H54 (cell line): Measurements from ENCODE around the gene LRP3.

Source experiments
- DNase-seq: peaks from one replicate; pipeline ENCODE4 v3.0.0; 2011; ENCODE audit warnings: low spot score, mixed read lengths; ENCODE audit not compliant: insufficient read length
- FAIRE-seq: peaks from 3 replicates; lab custom pipeline; 2011; peaks lifted over from hg19 to GRCh38; lab: Jason Lieb, UNC
- POLR2A ChIP-seq: IDR thresholded peaks from 2 replicates; pipeline ENCODE4 v1.6.1; 2011; ENCODE audit warnings: low read depth, mild to moderate bottlenecking, low read length

LRP3 gene

GRCh38 chr19:33192010-33192409 is 2.1 kb upstream of the LRP3 start:
- DNase-seq (no peak), FAIRE-seq (no peak)
- TF ChIP-seq POLR2A = no peak

GRCh38 chr19:33193269-33193864 is 763 bp upstream of the LRP3 start:
- DNase-seq = no peak
- FAIRE-seq = no peak
- no peak for TF ChIP-seq POLR2A

- DNase-seq = no peak
- TF ChIP-seq POLR2A = no peak
- FAIRE-seq = no peak
Measured at GRCh38 chr19:33194532-33194885, 379 bp downstream of the LRP3 start.

GRCh38 chr19:33194886-33195644 is 935 bp downstream of the LRP3 start:
- FAIRE-seq (no peak), DNase-seq (no peak)

GRCh38 chr19:33195645-33196347 is 1.7 kb downstream of the LRP3 start:
- DNase-seq (no peak), FAIRE-seq (no peak)
- no peak for TF ChIP-seq POLR2A

More at GRCh38 chr19:33194886-33195644, 935 bp downstream of the LRP3 start:
- TF ChIP-seq POLR2A = no peak

- FAIRE-seq = no peak
Measured at GRCh38 chr19:33196446-33197193, 2.5 kb downstream of the LRP3 start.

GRCh38 chr19:33197591-33198000 is 3.5 kb downstream of the LRP3 start:
- no peak for DNase-seq
- no peak for FAIRE-seq
- no peak for TF ChIP-seq POLR2A

More at GRCh38 chr19:33196446-33197193, 2.5 kb downstream of the LRP3 start:
- TF ChIP-seq POLR2A = no peak
- no peak for DNase-seq

GRCh38 chr19:33198169-33198568 is 4.0 kb downstream of the LRP3 start:
- FAIRE-seq = no peak
- TF ChIP-seq POLR2A = no peak
- no peak for DNase-seq

GRCh38 chr19:33199441-33200265 is 5.5 kb downstream of the LRP3 start:
- TF ChIP-seq POLR2A = no peak
- no peak for FAIRE-seq
- no peak for DNase-seq

GRCh38 chr19:33201473-33201872 is 7.3 kb downstream of the LRP3 start:
- no peak for TF ChIP-seq POLR2A
- no peak for DNase-seq
- FAIRE-seq = no peak

- no peak for FAIRE-seq
- TF ChIP-seq POLR2A = no peak
- DNase-seq = no peak
Measured at GRCh38 chr19:33201886-33202545, 7.9 kb downstream of the LRP3 start.
